ENCODE results near the gene CALM1. TPM values are rescaled to one million over a fixed set of nuclear protein-coding genes. Genes with fewer than 3 reads are reported as not detected.

Gene CALM1
- total RNA-seq, 4 donors from 2014 or later, result 407 to 1,329 (median 886) TPM

DNA sequence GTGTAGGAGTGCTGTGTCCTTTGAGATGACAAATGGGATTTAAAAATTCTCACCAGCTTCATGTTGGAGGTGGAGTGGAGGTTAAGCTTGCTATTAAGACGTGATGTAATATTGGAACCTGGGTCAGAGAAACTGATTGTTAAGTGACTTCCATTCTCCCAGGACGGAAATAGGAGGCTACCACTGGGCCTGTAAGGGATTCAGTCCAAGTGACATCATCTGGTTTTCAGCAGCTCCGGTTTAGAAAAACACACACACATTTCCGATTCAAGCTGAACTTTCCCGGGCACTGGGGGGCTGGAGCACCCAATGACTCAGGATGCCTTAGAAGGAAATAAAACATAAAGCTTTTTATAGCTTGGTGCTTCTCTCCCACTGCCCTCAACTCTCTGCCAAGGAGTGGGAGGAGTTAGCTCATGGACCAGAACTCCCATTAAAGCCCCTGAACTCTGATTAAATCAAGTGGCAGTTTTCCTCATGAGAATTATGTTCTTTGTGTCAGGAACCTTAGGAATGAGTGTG lies 12.4 kb downstream of the CALM1 start:
- Histone ChIP-seq H3K9me3 (no peaks in the 10 kb centered on the region), H3K4me1 (peaks cover 0 to 12% (median 0%) of the 10 kb centered on the region in 4 donors), H3K36me3 (peaks cover 0 to 27% (median 0%) of the 10 kb centered on the region in 3 donors), H3K27me3 (no peaks in the 10 kb centered on the region), H3K4me3 (no peak overlapping the region), H3K27ac (peak overlapping the region in 2 of 4 donors; percentile 26 to 74)
- TF ChIP-seq POLR2A (IDR thresholded peaks at IDR 0.05) (no peak), CTCF (IDR thresholded peaks at IDR 0.05) (no peak)
- no peak for DNase-seq

- peaks cover 0 to 12% (median 0%) of the 10 kb centered on the region in 4 donors for H3K4me1 ChIP-seq
- no peak overlapping the region for H3K27ac ChIP-seq
- no peaks in the 10 kb centered on the region for H3K27me3 ChIP-seq
- no peak overlapping the region for H3K4me3 ChIP-seq
- H3K9me3 ChIP-seq, result no peaks in the 10 kb centered on the region
- no peak for DNase-seq
- H3K36me3 ChIP-seq, result peaks cover 0 to 2% (median 0%) of the 10 kb centered on the region in 3 donors
- TF ChIP-seq CTCF (IDR thresholded peaks at IDR 0.05) (no peak), POLR2A (IDR thresholded peaks at IDR 0.05) (no peak)
Observed at GRCh38 chr14:90412058-90412457, 15.2 kb downstream of the CALM1 start.

GRCh38 chr14:90416720-90417119 lies 19.9 kb downstream of the CALM1 start:
- DNase-seq, result no peak
- no peaks in the 10 kb centered on the region for H3K4me1 ChIP-seq
- TF ChIP-seq CTCF (IDR thresholded peaks at IDR 0.05) (no peak), POLR2A (IDR thresholded peaks at IDR 0.05) (no peak)
- H3K4me3 ChIP-seq, result no peak overlapping the region
- no peak overlapping the region for H3K27ac ChIP-seq
- H3K9me3 ChIP-seq, result no peaks in the 10 kb centered on the region
- H3K27me3 ChIP-seq, result no peaks in the 10 kb centered on the region
- H3K36me3 ChIP-seq, result no peaks in the 10 kb centered on the region

DNA sequence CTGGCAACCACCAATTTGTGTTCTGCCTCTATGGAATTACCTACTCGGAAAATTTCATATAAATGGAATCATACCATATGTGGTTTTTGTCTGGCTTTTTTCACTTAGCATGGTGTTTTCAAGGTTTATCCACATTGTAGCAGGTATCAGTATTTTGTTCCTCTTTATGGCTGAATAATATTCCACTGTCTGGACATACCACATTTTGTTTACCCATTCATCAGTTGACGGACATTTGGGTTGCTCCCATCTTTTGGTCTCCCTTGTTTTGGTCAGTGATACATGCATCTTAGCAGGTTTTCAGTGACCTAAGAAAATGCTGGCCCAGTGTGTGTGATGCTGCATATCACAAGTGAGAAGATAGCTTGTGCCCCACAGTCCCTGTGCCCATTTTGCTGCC lies 21.2 kb downstream of the CALM1 start:
- H3K27ac ChIP-seq, result no peak overlapping the region
- DNase-seq, result no peak
- no peak for TF ChIP-seq POLR2A (IDR thresholded peaks at IDR 0.05)
- no peak for TF ChIP-seq CTCF (IDR thresholded peaks at IDR 0.05)
- no peak overlapping the region for H3K4me3 ChIP-seq
- no peaks in the 10 kb centered on the region for H3K9me3 ChIP-seq
- no peaks in the 10 kb centered on the region for H3K36me3 ChIP-seq
- H3K27me3 ChIP-seq, result no peaks in the 10 kb centered on the region
- H3K4me1 ChIP-seq, result no peaks in the 10 kb centered on the region

DNA sequence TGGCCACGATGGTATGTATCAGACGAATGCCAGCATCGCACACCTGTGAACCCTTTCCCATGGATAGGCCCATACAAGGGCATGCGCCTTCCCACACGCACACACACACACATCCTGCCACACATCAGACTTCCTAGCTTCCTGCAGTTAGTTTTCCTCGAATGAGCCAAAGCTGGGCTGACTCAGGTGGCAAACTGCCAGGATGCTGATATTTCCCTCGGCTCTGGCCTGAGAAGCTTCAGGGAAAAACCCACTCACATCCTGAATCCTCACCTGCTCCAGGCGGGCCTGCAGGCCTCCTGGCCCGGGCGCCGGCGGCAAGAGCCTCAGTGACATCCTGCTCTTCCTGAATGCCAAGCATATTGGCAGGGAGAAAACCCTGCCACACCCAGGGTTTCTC lies 22.4 kb downstream of the CALM1 start:
- Histone ChIP-seq H3K27me3 (no peaks in the 10 kb centered on the region), H3K27ac (peak overlapping the region in 1 of 4 donors; percentile 26), H3K9me3 (no peaks in the 10 kb centered on the region), H3K4me3 (no peak overlapping the region), H3K36me3 (no peaks in the 10 kb centered on the region), H3K4me1 (no peaks in the 10 kb centered on the region)
- TF ChIP-seq POLR2A (IDR thresholded peaks at IDR 0.05) (no peak), CTCF (IDR thresholded peaks at IDR 0.05) (no peak)
- DNase-seq, result peak in 1 of 3 donors; percentile 60
